Panc1 (cell line): ENCODE measurements around the gene COQ5. TPM values are rescaled to one million over a fixed set of nuclear protein-coding genes. Genes with fewer than 3 reads are reported as not detected.

Experiments used
- ATAC-seq: fragments of 200-7000 bp; cut with Tn5 transposase; 2 replicates; pipeline ENCODE4 v1.9.1; 2020; ENCODE audit warnings: mild to moderate bottlenecking, moderate library complexity
- BruUV-seq: library from RNA; stranded (reverse); fragments of 400-500 nt; replicated peaks from 2 replicates; lab custom pipeline; 2021; lab: Mats Ljungman, UMichigan
- CTCF ChIA-PET: fragments of 300-600 bp; sonication (Branson Sonifier 250); formaldehyde crosslinking; loops from one replicate; lab custom pipeline; 2022; ENCODE audit warnings: antibody characterized with exemption; lab: Charles Lee
- POLR2A ChIA-PET: fragments of 300-600 bp; sonication (Branson Sonifier 250); formaldehyde crosslinking; loops from one replicate; lab custom pipeline; 2022; ENCODE audit warnings: antibody characterized with exemption; lab: Charles Lee
- DNase-seq: peaks from one replicate; pipeline ENCODE4 v3.0.0-alpha.2; 2010; ENCODE audit warnings: low read depth, low spot score
- H3K27ac ChIP-seq: 2 replicates; pipeline ENCODE4 v1.5.1; 2011; ENCODE audit warnings: mild to moderate bottlenecking, low read length, inconsistent platforms
- H3K27me3 ChIP-seq: fragments of 200-500 bp; sonication (Bioruptor generic); 2 replicates; pipeline ENCODE4 v1.6.0; 2014; ENCODE audit warnings: low read length, inconsistent platforms; ENCODE audit not compliant: control insufficient read depth, insufficient read depth
- H3K36me3 ChIP-seq: fragments of 200-500 bp; sonication (Bioruptor generic); 2 replicates; pipeline ENCODE4 v1.5.1; 2014; ENCODE audit warnings: inconsistent platforms, mild to moderate bottlenecking, low read length, moderate library complexity; ENCODE audit not compliant: control insufficient read depth, insufficient read depth
- H3K4me1 ChIP-seq: 2 replicates; pipeline ENCODE4 v1.5.1; 2011; ENCODE audit warnings: inconsistent platforms, mild to moderate bottlenecking, low read length, moderate library complexity; ENCODE audit not compliant: control insufficient read depth, insufficient read depth
- H3K4me3 ChIP-seq, 2 experiments: 2 replicates each; pipeline ENCODE4 v1.5.1; 2011 to 2012; ENCODE audit warnings: low read depth in 2 of 2, low read length in 2 of 2, mild to moderate bottlenecking in 2 of 2, inconsistent platforms in 1 of 2, moderate library complexity in 1 of 2
- H3K9me3 ChIP-seq: fragments of 200-500 bp; sonication (Bioruptor generic); 2 replicates; pipeline ENCODE4 v1.5.1; 2014; ENCODE audit warnings: low read depth, mild to moderate bottlenecking, inconsistent platforms, low read length, moderate library complexity; ENCODE audit not compliant: control insufficient read depth, insufficient read depth
- CTCF ChIP-seq: fragments of 450-650 bp; IDR thresholded peaks from 2 replicates; pipeline ENCODE4 v1.5.1; 2017; ENCODE audit warnings: mild to moderate bottlenecking
- POLR2AphosphoS5 ChIP-seq: IDR thresholded peaks from 2 replicates; pipeline ENCODE4 v1.6.1; 2012; ENCODE audit warnings: mild to moderate bottlenecking, low read depth, low read length, moderate library complexity
- SIN3A ChIP-seq: IDR thresholded peaks from 2 replicates; pipeline ENCODE4 v1.6.1; 2012; ENCODE audit warnings: low read depth, mild to moderate bottlenecking, low read length, moderate library complexity, borderline replicate concordance; ENCODE audit not compliant: insufficient read depth
- TCF7L2 ChIP-seq: IDR thresholded peaks from 2 replicates; pipeline ENCODE4 v1.6.1; 2011; ENCODE audit warnings: mild to moderate bottlenecking, low read depth, low read length, inconsistent platforms
- in situ Hi-C: cut with HindIII; loops from 2 replicates; pipeline ENCODE4 v1.10.0; 2016; ENCODE audit warnings: low sequenced_read_pairs, low pct_unique_long_range_greater_than_20kb
- intact Hi-C: fragments of 100-400 bp; cut with micrococcal nuclease; formaldehyde crosslinking; loops from one replicate; pipeline ENCODE4 v1.10.0; 2022; ENCODE audit not compliant: unreplicated experiment
- total RNA-seq: library from RNA; stranded (reverse); gene quantifications from one replicate; pipeline ENCODE4 v1.2.1, GENCODE V29; 2021; ENCODE audit not compliant: unreplicated experiment
- TF ChIP-seq, protein P1 (sequence below), 2 experiments: IDR thresholded peaks; 2 replicates each; pipeline ENCODE4 v1.6.1; 2011 to 2012; ENCODE audit warnings: low read depth in 2 of 2, control low read depth in 1 of 2, low read length in 1 of 2, mild to moderate bottlenecking in 1 of 2, moderate library complexity in 1 of 2; ENCODE audit not compliant: insufficient read depth in 1 of 2

Gene COQ5
- total RNA-seq, 1 experiment from 2014 or later = 42.9 TPM

DNA sequence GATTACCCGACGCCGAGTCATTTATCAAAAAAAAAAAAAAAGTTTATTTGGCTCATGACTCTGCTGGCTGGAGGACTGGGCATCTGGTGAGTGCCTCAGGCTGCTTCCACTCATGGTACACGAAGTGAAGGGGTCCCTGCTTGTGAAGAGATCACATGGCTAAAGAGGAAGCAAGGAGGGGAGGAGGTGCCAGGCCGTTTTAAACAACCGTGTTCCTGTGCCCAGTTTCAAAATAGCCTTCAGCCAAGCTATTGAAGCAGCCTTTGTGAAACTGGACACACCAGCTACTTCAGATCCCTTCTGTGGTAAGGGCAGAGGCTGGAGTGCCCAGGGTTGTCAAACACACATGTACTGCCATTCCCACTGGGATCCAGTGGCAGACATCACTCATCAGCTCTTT lies 44.6 kb upstream of the COQ5 start:
- DNase-seq (no peak), ATAC-seq (no peak)
- Histone ChIP-seq H3K4me1 (no peaks in the 10 kb centered on the region), H3K27ac (no peak overlapping the region), H3K9me3 (no peaks in the 10 kb centered on the region), H3K27me3 (no peaks in the 10 kb centered on the region), H3K4me3 (no peak overlapping the region), H3K36me3 (peaks cover 35% of the 10 kb centered on the region)
- BruUV-seq = no TSS peak
- CTCF ChIA-PET = no interaction called here
- POLR2A ChIA-PET = interaction anchor here (0.6 kb wide), 1 partner anchor 99 kb away, joined by 3 read pairs; no protein-coding TSS in a partner anchor
- intact Hi-C loops = no loop called here
- TF ChIP-seq, protein P1, sequence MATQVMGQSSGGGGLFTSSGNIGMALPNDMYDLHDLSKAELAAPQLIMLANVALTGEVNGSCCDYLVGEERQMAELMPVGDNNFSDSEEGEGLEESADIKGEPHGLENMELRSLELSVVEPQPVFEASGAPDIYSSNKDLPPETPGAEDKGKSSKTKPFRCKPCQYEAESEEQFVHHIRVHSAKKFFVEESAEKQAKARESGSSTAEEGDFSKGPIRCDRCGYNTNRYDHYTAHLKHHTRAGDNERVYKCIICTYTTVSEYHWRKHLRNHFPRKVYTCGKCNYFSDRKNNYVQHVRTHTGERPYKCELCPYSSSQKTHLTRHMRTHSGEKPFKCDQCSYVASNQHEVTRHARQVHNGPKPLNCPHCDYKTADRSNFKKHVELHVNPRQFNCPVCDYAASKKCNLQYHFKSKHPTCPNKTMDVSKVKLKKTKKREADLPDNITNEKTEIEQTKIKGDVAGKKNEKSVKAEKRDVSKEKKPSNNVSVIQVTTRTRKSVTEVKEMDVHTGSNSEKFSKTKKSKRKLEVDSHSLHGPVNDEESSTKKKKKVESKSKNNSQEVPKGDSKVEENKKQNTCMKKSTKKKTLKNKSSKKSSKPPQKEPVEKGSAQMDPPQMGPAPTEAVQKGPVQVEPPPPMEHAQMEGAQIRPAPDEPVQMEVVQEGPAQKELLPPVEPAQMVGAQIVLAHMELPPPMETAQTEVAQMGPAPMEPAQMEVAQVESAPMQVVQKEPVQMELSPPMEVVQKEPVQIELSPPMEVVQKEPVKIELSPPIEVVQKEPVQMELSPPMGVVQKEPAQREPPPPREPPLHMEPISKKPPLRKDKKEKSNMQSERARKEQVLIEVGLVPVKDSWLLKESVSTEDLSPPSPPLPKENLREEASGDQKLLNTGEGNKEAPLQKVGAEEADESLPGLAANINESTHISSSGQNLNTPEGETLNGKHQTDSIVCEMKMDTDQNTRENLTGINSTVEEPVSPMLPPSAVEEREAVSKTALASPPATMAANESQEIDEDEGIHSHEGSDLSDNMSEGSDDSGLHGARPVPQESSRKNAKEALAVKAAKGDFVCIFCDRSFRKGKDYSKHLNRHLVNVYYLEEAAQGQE (IDR thresholded peaks at IDR 0.05; ENCODE audit: insufficient read depth in 1 of 2, low read depth in 2 of 2, low read length in 1 of 2) = no peak
- TF ChIP-seq TCF7L2 (no peak), CTCF (no peak), SIN3A (no peak)
- in situ Hi-C loops = no loop called here

GRCh38 chr12:120571299-120571698 lies 42.3 kb upstream of the COQ5 start:
- H3K4me1 ChIP-seq = no peaks in the 10 kb centered on the region
- H3K4me3 ChIP-seq = no peak overlapping the region
- TF ChIP-seq CTCF (no peak), TCF7L2 (no peak), SIN3A (no peak), POLR2AphosphoS5 (no peak)
- TF ChIP-seq, protein P1 (IDR thresholded peaks at IDR 0.05; ENCODE audit: insufficient read depth in 1 of 2, low read depth in 2 of 2, low read length in 1 of 2) = no peak
- intact Hi-C loops (no loop called here), in situ Hi-C loops (no loop called here)
- CTCF ChIA-PET = interaction anchor here (0.5 kb wide), 1 partner anchor 19 kb away, joined by 3 read pairs; no protein-coding TSS in a partner anchor
- BruUV-seq = no TSS peak
- POLR2A ChIA-PET = interaction anchor here (0.6 kb wide), 1 partner anchor 23 kb away, joined by 5 read pairs; no protein-coding TSS in a partner anchor
- H3K36me3 ChIP-seq = peaks cover 29% of the 10 kb centered on the region
- H3K27ac ChIP-seq = no peak overlapping the region
- DNase-seq (no peak), ATAC-seq (no peak)
- H3K27me3 ChIP-seq = no peaks in the 10 kb centered on the region
- no peaks in the 10 kb centered on the region for H3K9me3 ChIP-seq
